ENCODE measurements around the gene MPO. TPM values are rescaled to one million over a fixed set of nuclear protein-coding genes. Genes with fewer than 3 reads are reported as not detected.

MPO gene
- total RNA-seq, 1 experiment from 2014 or later, result not detected

DNA sequence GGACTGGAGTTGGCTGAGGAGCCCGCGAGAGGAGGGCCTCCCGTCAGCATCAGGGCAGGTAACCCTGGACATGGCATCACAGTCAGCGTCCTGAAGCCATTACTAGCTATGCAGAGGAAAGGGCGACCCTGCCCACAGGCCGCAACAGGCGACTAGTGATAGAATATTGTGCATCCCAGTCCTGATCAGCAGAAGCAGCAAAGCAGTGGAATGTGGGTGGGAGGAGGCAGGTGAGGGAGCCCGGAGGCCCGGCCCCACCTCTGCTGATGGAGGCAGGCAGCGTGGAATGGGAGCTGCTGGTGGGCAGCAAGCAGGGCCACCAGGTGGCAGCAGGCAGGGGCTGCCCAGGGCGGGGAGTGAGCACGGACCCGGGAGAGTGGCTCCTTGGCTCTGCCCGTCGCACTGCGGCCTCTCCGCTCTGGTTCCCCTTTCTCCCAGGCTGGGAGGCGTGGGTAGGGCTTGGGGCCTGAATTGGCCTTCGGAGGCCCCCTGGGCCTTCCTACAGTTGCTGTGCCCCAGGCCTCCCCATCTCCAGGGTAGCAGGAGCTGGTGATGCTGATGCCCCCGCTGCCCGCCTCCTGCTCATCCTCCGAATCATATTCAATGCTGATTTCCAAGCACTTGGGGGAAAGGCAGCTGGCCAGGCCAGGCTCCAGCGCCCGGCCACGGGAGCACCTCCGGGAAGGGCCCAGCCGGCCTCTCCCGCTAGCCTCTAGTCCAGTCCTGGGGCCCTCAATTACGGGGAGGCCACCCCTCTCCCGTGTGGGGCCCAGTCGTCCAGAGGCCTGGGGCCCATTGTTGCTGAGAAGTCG lies 27.6 kb upstream of the MPO start:
- no peak overlapping the region for H3T11ph ChIP-seq (ENCODE audit: low read length)
- Mint-ChIP-seq H3K27ac (no peak overlapping the region), H3K4me1 (peaks cover 2 to 27% of the 10 kb centered on the region in 2 experiments), H3K4me3 (no peak overlapping the region), H3K27me3 (ENCODE audit: low read depth) (peaks cover 2% of the 10 kb centered on the region; the same call in 1 of the 2 replicates), H3K36me3 (ENCODE audit: insufficient read depth in 1 of 3, low read depth in 3 of 3) (no peaks in the 10 kb centered on the region), H3K9me3 (no peaks in the 10 kb centered on the region)
- H2BK15ac ChIP-seq (ENCODE audit: low read depth, low read length), result no peak overlapping the region
- H3K14ac ChIP-seq (ENCODE audit: insufficient read depth, low read length), result 0 out of 2 replicates have a peak overlapping the region, but pooled peaks have one; percentile 43
- no CpG with 5 or more reads among the region's 32 CpGs for WGBS (ENCODE audit: extremely low coverage, insufficient read length, low lambda C conversion rate)
- H3K18ac ChIP-seq (ENCODE audit: insufficient read length, low read depth, low read length), result no peak overlapping the region
- no peak overlapping the region for H3K27ac ChIP-seq (ENCODE audit: insufficient read length, low read depth, low read length)
- no peaks in the 10 kb centered on the region for H3K79me1 ChIP-seq (ENCODE audit: insufficient read depth, low read depth, low read length, poor library complexity, severe bottlenecking)
- no peaks in the 10 kb centered on the region for H3K27me3 ChIP-seq (ENCODE audit: insufficient read depth, low read length)
- no peaks in the 10 kb centered on the region for H4K20me1 ChIP-seq (ENCODE audit: control insufficient read depth, insufficient read depth, insufficient read length)
- no peaks in the 10 kb centered on the region for H3K79me2 ChIP-seq (ENCODE audit: insufficient read depth, low read length)
- H3K4me1 ChIP-seq (ENCODE audit: insufficient read depth, low read length), result no peaks in the 10 kb centered on the region
- no peak overlapping the region for H4K91ac ChIP-seq (ENCODE audit: insufficient read length, low read depth, low read length)
- no peak overlapping the region for H3K9ac ChIP-seq (ENCODE audit: extremely low read depth, insufficient read length, low read length)
- H3K56ac ChIP-seq (ENCODE audit: insufficient read length, low read depth, low read length), result no peak overlapping the region
- no peak overlapping the region for H2BK20ac ChIP-seq (ENCODE audit: low read depth, low read length, poor library complexity, severe bottlenecking)
- H3K23ac ChIP-seq (ENCODE audit: insufficient read length, low read depth, low read length), result no peak overlapping the region
- no peak overlapping the region for H2AK5ac ChIP-seq (ENCODE audit: insufficient read length, low read length)
- H4K5ac ChIP-seq (ENCODE audit: insufficient read length, low read depth, low read length), result no peak overlapping the region
- DNase-seq, result peak; percentile 92
- no peak overlapping the region for H4K8ac ChIP-seq (replicated peaks; ENCODE audit: insufficient read length, low read depth, low read length)
- no peak overlapping the region for H3K4me2 ChIP-seq (ENCODE audit: insufficient read depth, insufficient read length, low read length)
- no peak overlapping the region for H2BK5ac ChIP-seq (ENCODE audit: insufficient read length, low read length)
- TF ChIP-seq, protein P1, sequence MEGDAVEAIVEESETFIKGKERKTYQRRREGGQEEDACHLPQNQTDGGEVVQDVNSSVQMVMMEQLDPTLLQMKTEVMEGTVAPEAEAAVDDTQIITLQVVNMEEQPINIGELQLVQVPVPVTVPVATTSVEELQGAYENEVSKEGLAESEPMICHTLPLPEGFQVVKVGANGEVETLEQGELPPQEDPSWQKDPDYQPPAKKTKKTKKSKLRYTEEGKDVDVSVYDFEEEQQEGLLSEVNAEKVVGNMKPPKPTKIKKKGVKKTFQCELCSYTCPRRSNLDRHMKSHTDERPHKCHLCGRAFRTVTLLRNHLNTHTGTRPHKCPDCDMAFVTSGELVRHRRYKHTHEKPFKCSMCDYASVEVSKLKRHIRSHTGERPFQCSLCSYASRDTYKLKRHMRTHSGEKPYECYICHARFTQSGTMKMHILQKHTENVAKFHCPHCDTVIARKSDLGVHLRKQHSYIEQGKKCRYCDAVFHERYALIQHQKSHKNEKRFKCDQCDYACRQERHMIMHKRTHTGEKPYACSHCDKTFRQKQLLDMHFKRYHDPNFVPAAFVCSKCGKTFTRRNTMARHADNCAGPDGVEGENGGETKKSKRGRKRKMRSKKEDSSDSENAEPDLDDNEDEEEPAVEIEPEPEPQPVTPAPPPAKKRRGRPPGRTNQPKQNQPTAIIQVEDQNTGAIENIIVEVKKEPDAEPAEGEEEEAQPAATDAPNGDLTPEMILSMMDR (conservative IDR thresholded peaks at IDR 0.05), result peak; percentile 79
- no peaks in the 10 kb centered on the region for H3K9me3 ChIP-seq (ENCODE audit: control insufficient read depth, low read depth, low read length)
- no peak overlapping the region for H2BK12ac ChIP-seq (ENCODE audit: insufficient read length, low read depth, low read length)
- H3K4ac ChIP-seq (ENCODE audit: low read depth, low read length), result no peak overlapping the region
- no peak overlapping the region for H2AFZ ChIP-seq (ENCODE audit: low read length)
- no peak overlapping the region for H2BK120ac ChIP-seq (ENCODE audit: low read depth, low read length, poor library complexity, severe bottlenecking)
- no peaks in the 10 kb centered on the region for H3K23me2 ChIP-seq (ENCODE audit: insufficient read length, low read depth, low read length, poor library complexity, severe bottlenecking)
